B cell (primary cell): ENCODE results near the gene NEMP1. TPM values are rescaled to one million over a fixed set of nuclear protein-coding genes. Genes with fewer than 3 reads are reported as not detected.
"Not testable (repeated sequence)": the region's sequence is repeated elsewhere in the genome, so short reads cannot be mapped to it uniquely, and the experiment has no call there.

Source experiments
- ATAC-seq: fragments of 200-7000 bp; cut with Tn5 transposase; one replicate; pipeline ENCODE4 v1.10.0; 2021; ENCODE audit warnings: low read depth, mild to moderate bottlenecking, moderate number of reproducible peaks, moderate library complexity
- CTCF ChIA-PET: fragments of 350-600 bp; sonication (Branson Sonifier 250); formaldehyde crosslinking; loops from one replicate; lab custom pipeline; 2021; ENCODE audit warnings: antibody characterized with exemption, inconsistent platforms; lab: Charles Lee
- POLR2A ChIA-PET: fragments of 350-600 bp; sonication (Branson Sonifier 250); formaldehyde crosslinking; loops from one replicate; lab custom pipeline; 2021; ENCODE audit warnings: antibody characterized with exemption; lab: Charles Lee
- DNase-seq: peaks from one replicate; pipeline ENCODE4 v3.0.0; 2013
- H2AFZ ChIP-seq: 2 replicates; pipeline ENCODE4 v1.6.1; 2012; ENCODE audit warnings: mild to moderate bottlenecking, low read depth, low read length; ENCODE audit not compliant: insufficient read depth, poor library complexity, severe bottlenecking
- H3K27ac ChIP-seq, 2 donors: 1 replicate in 1 of 2; 2 replicates in 1 of 2; pipeline ENCODE4 v1.5.1; 2012 to 2013; ENCODE audit warnings: low read length in 2 of 2, mild to moderate bottlenecking in 2 of 2, moderate library complexity in 1 of 2
- H3K27me3 ChIP-seq, 4 experiments: fragments of 200-600 bp in 1 of 4; sonication (generic) in 1 of 4; replicated peaks in 1 of 4; 1 replicate in 2 of 4; 2 replicates in 2 of 4; pipeline versions ENCODE4 v1.6.1 to v1.7.0; 2013 to 2016; ENCODE audit warnings: low read length in 3 of 4, mild to moderate bottlenecking in 2 of 4, mixed read lengths in 1 of 4, moderate library complexity in 1 of 4; ENCODE audit not compliant: insufficient read depth in 4 of 4, control insufficient read depth in 3 of 4; ENCODE audit errors: control extremely low read depth in 1 of 4
- H3K36me3 ChIP-seq, 2 experiments: replicated peaks in 1 of 2; 1 replicate in 1 of 2; 2 replicates in 1 of 2; pipeline versions ENCODE4 v1.6.1 to v1.7.1; 2013; ENCODE audit warnings: low read length in 1 of 2; ENCODE audit not compliant: insufficient read depth in 2 of 2, control insufficient read depth in 1 of 2; ENCODE audit errors: control extremely low read depth in 1 of 2, extremely low read depth in 1 of 2
- H3K4me1 ChIP-seq, 2 donors: fragments of 200-600 bp in 1 of 2; sonication (generic) in 1 of 2; 1 replicate in 1 of 2; 2 replicates in 1 of 2; pipeline versions ENCODE4 v1.5.1 to v1.6.1; 2013 to 2017; ENCODE audit warnings: low read length in 2 of 2; ENCODE audit not compliant: control insufficient read depth in 2 of 2, insufficient read depth in 2 of 2
- H3K4me2 ChIP-seq: replicated peaks from 2 replicates; pipeline ENCODE3; 2012; ENCODE audit warnings: mild to moderate bottlenecking, low read depth, low read length; ENCODE audit not compliant: poor library complexity, severe bottlenecking
- H3K4me3 ChIP-seq, 5 experiments: fragments of 200-600 bp in 1 of 5; sonication (generic) in 1 of 5; 1 replicate in 3 of 5; 2 replicates in 2 of 5; pipeline versions ENCODE4 v1.5.1 to v1.7.0; 2011 to 2016; ENCODE audit warnings: low read length in 4 of 5, mild to moderate bottlenecking in 4 of 5, low read depth in 2 of 5, control low read depth in 1 of 5, moderate library complexity in 1 of 5; ENCODE audit not compliant: insufficient read depth in 1 of 5; ENCODE audit errors: control extremely low read depth in 1 of 5, extremely low read depth in 1 of 5
- H3K79me2 ChIP-seq: fragments of 200-600 bp; sonication (generic); one replicate; pipeline ENCODE4 v1.6.0; 2016; ENCODE audit warnings: low read length; ENCODE audit not compliant: control insufficient read depth, insufficient read depth
- H3K9ac ChIP-seq: fragments of 200-600 bp; sonication (generic); 2 replicates; pipeline ENCODE4 v1.6.1; 2017; ENCODE audit warnings: mild to moderate bottlenecking, low read length, moderate library complexity
- H3K9me3 ChIP-seq, 3 donors: one replicate each; pipeline versions ENCODE4 v1.6.1 to v1.7.1; 2013; ENCODE audit warnings: low read length in 2 of 3; ENCODE audit not compliant: control insufficient read depth in 2 of 3, insufficient read depth in 1 of 3; ENCODE audit errors: control extremely low read depth in 1 of 3
- H4K20me1 ChIP-seq: 2 replicates; pipeline ENCODE4 v1.6.0; 2012; ENCODE audit warnings: mild to moderate bottlenecking, low read length; ENCODE audit not compliant: insufficient read depth, control insufficient read depth, poor library complexity, severe bottlenecking
- H3K27ac Mint-ChIP-seq: one replicate; pipeline ENCODE4 v1.8.0; 2021; ENCODE audit warnings: mixed read lengths
- H3K27me3 Mint-ChIP-seq: one replicate; pipeline ENCODE4 v1.8.0; 2021; ENCODE audit warnings: mixed read lengths
- H3K4me1 Mint-ChIP-seq: one replicate; pipeline ENCODE4 v1.8.0; 2021; ENCODE audit warnings: mixed read lengths
- H3K4me3 Mint-ChIP-seq: one replicate; pipeline ENCODE4 v1.8.0; 2021; ENCODE audit warnings: mixed read lengths
- H3K9me3 Mint-ChIP-seq: one replicate; pipeline ENCODE4 v1.8.0; 2022; ENCODE audit warnings: mixed read lengths; ENCODE audit not compliant: insufficient read depth
- EZH2 ChIP-seq: IDR thresholded peaks from 2 replicates; pipeline ENCODE4 v1.6.1; 2012; ENCODE audit warnings: borderline replicate concordance, low read depth, mild to moderate bottlenecking, moderate library complexity, low read length; ENCODE audit not compliant: insufficient read depth, poor library complexity, severe bottlenecking
- WGBS: methylation state at CpG from one replicate; pipeline ENCODE4 v1.1.5; 2013; ENCODE audit warnings: missing lambda C conversion rate; ENCODE audit not compliant: insufficient coverage; 5-methylcytosine and 5-hydroxymethylcytosine counted together
- intact Hi-C: fragments of 100-400 bp; cut with micrococcal nuclease; formaldehyde crosslinking; loops from one replicate; pipeline ENCODE4 v1.10.0; 2022
- polyA plus RNA-seq: library from polyadenylated mRNA; depleted of rRNA; stranded (reverse); fragments of >200 nt; gene quantifications from 2 replicates; pipeline ENCODE4 v1.2.3, GENCODE V29; 2012
- total RNA-seq, 2 donors: library from RNA; stranded (reverse); fragments of 120-200 nt in 1 of 2; gene quantifications; 1 replicate in 1 of 2; 2 replicates in 1 of 2; pipeline versions ENCODE4 v1.2.3 to v1.2.4, GENCODE V29; 2013 to 2022
- TF ChIP-seq, protein P1 (sequence below): fragments of 200-600 bp; IDR thresholded peaks from one replicate; pipeline ENCODE4 v1.8.0; 2022; ENCODE audit warnings: antibody characterized with exemption, mild to moderate bottlenecking

NEMP1 gene
- total and polyA plus RNA-seq, 2 donors (not counting 1 experiment from before 2014, with no cell fraction given) = 13.6 to 35.0 TPM

DNA sequence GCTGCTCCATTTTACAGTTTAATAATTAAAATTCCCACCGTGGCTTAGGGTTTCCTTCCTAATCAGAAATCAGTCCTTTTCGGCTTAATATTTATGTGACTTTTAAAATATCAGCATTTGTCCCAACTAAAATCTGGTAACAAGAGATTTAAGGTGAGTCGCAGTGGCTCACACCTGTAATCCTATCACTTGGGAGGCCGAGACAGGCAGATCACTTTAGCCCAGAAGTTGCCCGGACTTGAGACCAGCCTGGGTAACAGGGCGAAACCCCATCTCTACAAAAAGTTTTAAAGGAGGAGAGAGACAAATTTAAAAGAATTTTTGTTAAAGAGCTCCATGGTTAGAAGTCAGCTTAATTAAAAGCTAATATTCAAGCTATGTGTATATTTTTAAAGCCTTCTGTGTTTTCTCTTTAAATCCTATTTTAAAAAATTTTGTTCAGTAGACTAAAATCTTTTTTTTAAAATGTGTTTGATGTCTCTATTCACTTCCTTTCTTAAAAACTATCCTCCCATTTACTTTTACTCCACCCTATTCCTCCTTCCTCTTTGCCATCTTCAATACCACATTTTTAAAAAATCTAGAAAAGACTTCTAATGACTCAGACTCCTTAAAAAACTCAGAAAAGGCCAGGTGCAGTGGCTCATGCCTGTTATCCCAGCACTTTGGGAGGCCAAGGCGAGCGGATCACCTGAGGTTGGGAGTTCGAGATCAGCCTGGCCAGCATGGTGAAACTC, 58.4 kb downstream of the NEMP1 start:
- Mint-ChIP-seq H3K4me3 (no peak overlapping the region), H3K4me1 (peaks cover 4% of the 10 kb centered on the region), H3K27ac (no peak overlapping the region), H3K9me3 (no peaks in the 10 kb centered on the region), H3K27me3 (peaks cover 7% of the 10 kb centered on the region)
- no peaks in the 10 kb centered on the region for H4K20me1 ChIP-seq
- H2AFZ ChIP-seq = no peak overlapping the region
- TF ChIP-seq EZH2 = no peak
- TF ChIP-seq, protein P1, sequence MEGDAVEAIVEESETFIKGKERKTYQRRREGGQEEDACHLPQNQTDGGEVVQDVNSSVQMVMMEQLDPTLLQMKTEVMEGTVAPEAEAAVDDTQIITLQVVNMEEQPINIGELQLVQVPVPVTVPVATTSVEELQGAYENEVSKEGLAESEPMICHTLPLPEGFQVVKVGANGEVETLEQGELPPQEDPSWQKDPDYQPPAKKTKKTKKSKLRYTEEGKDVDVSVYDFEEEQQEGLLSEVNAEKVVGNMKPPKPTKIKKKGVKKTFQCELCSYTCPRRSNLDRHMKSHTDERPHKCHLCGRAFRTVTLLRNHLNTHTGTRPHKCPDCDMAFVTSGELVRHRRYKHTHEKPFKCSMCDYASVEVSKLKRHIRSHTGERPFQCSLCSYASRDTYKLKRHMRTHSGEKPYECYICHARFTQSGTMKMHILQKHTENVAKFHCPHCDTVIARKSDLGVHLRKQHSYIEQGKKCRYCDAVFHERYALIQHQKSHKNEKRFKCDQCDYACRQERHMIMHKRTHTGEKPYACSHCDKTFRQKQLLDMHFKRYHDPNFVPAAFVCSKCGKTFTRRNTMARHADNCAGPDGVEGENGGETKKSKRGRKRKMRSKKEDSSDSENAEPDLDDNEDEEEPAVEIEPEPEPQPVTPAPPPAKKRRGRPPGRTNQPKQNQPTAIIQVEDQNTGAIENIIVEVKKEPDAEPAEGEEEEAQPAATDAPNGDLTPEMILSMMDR = no peak
- DNase-seq (no peak), ATAC-seq (no peak)
- H3K4me2 ChIP-seq = no peak overlapping the region
- no peaks in the 10 kb centered on the region for H3K4me1 ChIP-seq
- no peak overlapping the region for H3K4me3 ChIP-seq
- H3K36me3 ChIP-seq = no peaks in the 10 kb centered on the region
- H3K79me2 ChIP-seq = no peaks in the 10 kb centered on the region
- intact Hi-C loops = no loop called here
- H3K27me3 ChIP-seq = no peaks in the 10 kb centered on the region
- no peak overlapping the region for H3K27ac ChIP-seq
- H3K9me3 ChIP-seq = no peaks in the 10 kb centered on the region
- H3K9ac ChIP-seq = no peak overlapping the region
- ChIA-PET CTCF (interaction anchor here (0.6 to 1.4 kb wide), 3 partner anchors 10 to 345 kb away, joined by 3 to 5 read pairs (median 3); no protein-coding TSS in a partner anchor), POLR2A (no interaction called here)
- 100% methylated on average over 1 of the region's 9 CpGs for WGBS

DNA sequence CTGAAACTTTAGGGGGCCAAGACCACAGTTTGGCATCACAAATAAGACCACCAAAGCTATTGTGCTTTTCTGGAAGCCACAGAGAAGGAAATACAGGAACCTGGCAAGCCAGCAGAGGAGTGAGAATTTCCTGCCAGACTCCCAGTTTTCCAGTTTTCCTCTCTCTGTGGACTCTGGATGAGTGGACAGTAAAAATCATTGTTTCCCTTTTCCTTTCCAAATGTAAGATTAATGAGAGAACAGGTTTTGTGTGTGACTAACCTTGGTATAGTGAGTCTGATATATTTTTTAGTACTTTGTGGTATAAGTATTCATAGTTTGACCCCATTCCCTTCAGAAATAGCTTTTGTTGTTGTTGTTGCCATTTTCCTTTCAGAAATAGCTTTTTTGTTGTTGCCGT, 59.7 kb downstream of the NEMP1 start:
- Histone ChIP-seq H3K36me3 (no peaks in the 10 kb centered on the region), H3K4me2 (no peak overlapping the region), H3K4me3 (no peak overlapping the region), H3K27me3 (peaks cover 0 to 3% (median 1%) of the 10 kb centered on the region in 4 experiments), H2AFZ (no peak overlapping the region), H3K9ac (no peak overlapping the region), H3K4me1 (no peaks in the 10 kb centered on the region), H4K20me1 (no peaks in the 10 kb centered on the region), H3K27ac (no peak overlapping the region), H3K79me2 (no peaks in the 10 kb centered on the region), H3K9me3 (no peaks in the 10 kb centered on the region)
- ChIA-PET POLR2A (interaction anchor here (0.7 kb wide), 1 partner anchor 70 kb away, joined by 3 read pairs; the partner anchor contains the start of gene NAB2), CTCF (interaction anchor here (0.8 to 1.4 kb wide), 4 partner anchors 11 to 163 kb away, joined by 3 to 7 read pairs (median 4); no protein-coding TSS in a partner anchor)
- peaks cover 16% of the 10 kb centered on the region for H3K27me3 Mint-ChIP-seq
- no peak for DNase-seq
- no peak overlapping the region for H3K4me3 Mint-ChIP-seq
- peaks cover 4% of the 10 kb centered on the region for H3K4me1 Mint-ChIP-seq
- H3K27ac Mint-ChIP-seq = no peak overlapping the region
- 100% methylated on average over 1 of the region's 1 CpG for WGBS
- no peak for ATAC-seq
- intact Hi-C loops = no loop called here
- H3K9me3 Mint-ChIP-seq = no peaks in the 10 kb centered on the region
- TF ChIP-seq EZH2 = no peak
- TF ChIP-seq, protein P1 = no peak

GRCh38 chr12:57018353-57018752, 60.2 kb downstream of the NEMP1 start:
- H2AFZ ChIP-seq, H3K9me3 Mint-ChIP-seq, DNase-seq, intact Hi-C loops, H3K4me1 ChIP-seq, H3K4me3 ChIP-seq, H3K36me3 ChIP-seq, H3K27ac Mint-ChIP-seq, H3K9ac ChIP-seq, H3K4me2 ChIP-seq, ATAC-seq, H3K79me2 ChIP-seq, H3K9me3 ChIP-seq, H4K20me1 ChIP-seq, H3K4me3 Mint-ChIP-seq, H3K4me1 Mint-ChIP-seq, H3K27ac ChIP-seq, H3K27me3 ChIP-seq: not testable (repeated sequence)
- POLR2A ChIA-PET = interaction anchor here (0.7 kb wide), 1 partner anchor 70 kb away, joined by 3 read pairs; the partner anchor contains the start of gene NAB2
- CTCF ChIA-PET = interaction anchor here (0.8 to 1.5 kb wide), 5 partner anchors 10 to 164 kb away, joined by 3 to 6 read pairs (median 3); no protein-coding TSS in a partner anchor
- WGBS = 100% methylated on average over 1 of the region's 5 CpGs
- peaks cover 18% of the 10 kb centered on the region for H3K27me3 Mint-ChIP-seq
